Transverse colon (tissue), 4 donors: ENCODE measurements around the gene CYB561D2.

Experiments used
- CTCF ChIP-seq, 5 experiments: fragments of 200-600 bp in 3 of 5; fragments of 450-650 bp in 2 of 5; sonication (generic) in 3 of 5; IDR thresholded peaks; 1 replicate in 2 of 5; 2 replicates in 3 of 5; pipeline ENCODE4 v1.5.1; 2016 to 2017; ENCODE audit warnings: antibody characterized with exemption in 5 of 5, inconsistent platforms in 3 of 5, mild to moderate bottlenecking in 2 of 5, moderate library complexity in 1 of 5
- POLR2A ChIP-seq: fragments of 450-650 bp; IDR thresholded peaks from one replicate; pipeline ENCODE4 v1.6.1; 2016; ENCODE audit warnings: antibody characterized with exemption, mild to moderate bottlenecking, moderate library complexity
- POLR2AphosphoS5 ChIP-seq, 3 donors: sonication (generic); formaldehyde crosslinking; IDR thresholded peaks; one replicate each; pipeline ENCODE4 v1.6.1; 2016; ENCODE audit warnings: antibody characterized with exemption in 3 of 3

GRCh38 chr3:50321336-50322114, 29.1 kb upstream of the CYB561D2 start:
- TF ChIP-seq CTCF (IDR thresholded peaks at IDR 0.05) = peak; percentile 44 to 70 (median 53)
- no peak for TF ChIP-seq POLR2A
- peak in 2 of 3 donors; percentile 52 to 61 for TF ChIP-seq POLR2AphosphoS5 (IDR thresholded peaks at IDR 0.05)
